SH-SY5Y (cell line): ENCODE data around the gene LRRC10.

Experiments used
- GATA2 ChIP-seq: IDR thresholded peaks from 2 replicates; pipeline ENCODE4 v1.6.1; 2011; ENCODE audit warnings: mild to moderate bottlenecking, low read depth, low read length
- GATA3 ChIP-seq: IDR thresholded peaks from 2 replicates; pipeline ENCODE4 v1.6.1; 2011; ENCODE audit warnings: low read depth, mild to moderate bottlenecking, low read length, moderate library complexity

GRCh38 chr12:69563166-69563762, 47.4 kb downstream of the LRRC10 start:
- TF ChIP-seq GATA3 (no peak), GATA2 (no peak)
